Stimulated activated CD4-positive, alpha-beta T cell treated with anti-CD3 and anti-CD28 coated beads, TNF-alpha, amount 100 ng/mL, for 1 hour (primary cell): ENCODE data around the gene MAP2.

Experiments used
- DNase-seq, 3 donors: peaks; one replicate each; pipeline ENCODE4 v3.0.0-alpha.2; 2020; ENCODE audit warnings: low read depth in 3 of 3, low spot score in 1 of 3

MAP2 gene

DNA sequence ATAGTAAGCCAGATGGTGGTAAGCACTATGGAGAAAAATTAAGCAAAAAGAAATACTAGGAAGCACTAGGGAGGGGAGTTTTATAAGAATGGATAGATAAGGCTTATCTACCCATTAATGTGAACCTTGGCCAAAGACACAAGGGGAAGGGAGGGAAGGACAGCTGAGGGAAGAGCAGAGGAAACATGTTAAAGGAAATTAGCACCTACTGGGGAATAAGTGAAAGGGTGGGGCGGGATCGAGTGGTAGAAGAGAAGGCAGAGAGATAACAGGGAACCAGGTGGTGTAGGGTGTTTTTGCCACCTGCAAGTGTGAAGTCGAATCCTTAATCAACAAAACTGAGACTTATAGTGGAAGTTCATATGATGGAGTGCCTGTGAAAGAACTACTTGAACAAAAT is 349.5 kb downstream of the MAP2 start:
- DNase-seq, result no peak
